ENCODE measurements around the gene GLP1R.

The GLP1R gene

DNA sequence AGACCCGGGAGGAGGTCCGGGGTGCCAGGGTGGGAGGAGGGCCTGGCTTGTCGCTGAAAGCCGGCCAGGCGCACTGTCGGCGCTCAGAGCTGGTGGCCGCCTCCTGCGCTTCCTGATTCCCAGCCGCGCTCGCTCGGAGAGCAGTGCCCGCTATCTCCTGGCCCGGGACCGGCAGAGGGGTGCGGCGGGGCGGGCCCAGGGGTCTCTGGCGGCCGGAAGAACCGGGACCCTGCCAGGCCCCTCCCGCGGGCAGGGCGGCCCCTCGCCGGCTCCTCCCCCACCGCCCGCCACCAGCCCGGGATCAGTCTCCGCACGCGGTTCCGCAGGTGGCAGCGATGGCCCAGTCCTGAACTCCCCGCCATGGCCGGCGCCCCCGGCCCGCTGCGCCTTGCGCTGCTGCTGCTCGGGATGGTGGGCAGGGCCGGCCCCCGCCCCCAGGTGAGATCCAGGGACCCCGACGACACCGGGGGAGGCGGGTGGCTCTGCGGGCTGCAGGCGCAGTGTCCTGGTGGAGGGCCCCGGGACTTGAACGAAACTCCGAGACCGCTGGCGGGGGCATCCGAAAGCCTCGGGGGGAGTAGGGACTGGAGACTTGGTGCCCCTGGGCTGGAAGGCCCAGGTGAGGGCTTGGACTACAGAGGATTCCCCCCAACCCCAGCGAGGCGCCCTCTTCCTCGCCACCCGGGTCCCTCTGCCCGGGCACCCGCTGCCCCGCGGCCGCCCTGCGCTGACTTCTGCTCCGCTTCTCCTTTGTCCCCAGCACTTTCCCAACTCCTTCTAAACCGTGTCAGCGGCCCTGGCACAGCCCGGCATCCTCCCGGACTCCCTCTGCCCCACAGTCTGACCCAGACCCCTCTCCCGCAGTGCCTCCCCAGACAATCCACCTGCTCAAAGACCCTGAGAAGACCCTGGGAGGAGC, at the start of gene GLP1R:
Gene GLP1R (plus strand): TSS at position 301 of the 919 bp plus-strand sequence. CDS start 60 bp downstream, at position 361.
- no peak for DNase-seq

DNA sequence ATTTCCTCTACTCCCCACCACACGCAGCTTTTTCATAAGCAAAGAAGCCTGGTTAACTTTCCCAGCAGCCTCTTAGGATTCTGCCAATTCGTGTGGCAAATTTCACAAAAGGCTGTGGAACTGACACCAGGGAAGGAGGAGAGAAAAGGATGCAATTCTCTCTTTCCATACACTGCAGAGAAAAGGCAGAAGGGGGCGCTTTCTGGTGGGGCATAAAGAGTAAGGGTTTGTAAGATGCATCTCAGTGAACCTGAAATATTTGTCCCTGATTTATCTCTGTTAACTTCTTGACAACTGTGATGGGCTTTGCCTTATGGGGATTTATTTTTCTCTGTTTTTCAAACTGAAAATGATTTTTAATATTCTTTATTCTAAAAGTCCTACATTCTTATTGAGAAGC, 45.5 kb upstream of the GLP1R start:
- no peak for DNase-seq

DNA sequence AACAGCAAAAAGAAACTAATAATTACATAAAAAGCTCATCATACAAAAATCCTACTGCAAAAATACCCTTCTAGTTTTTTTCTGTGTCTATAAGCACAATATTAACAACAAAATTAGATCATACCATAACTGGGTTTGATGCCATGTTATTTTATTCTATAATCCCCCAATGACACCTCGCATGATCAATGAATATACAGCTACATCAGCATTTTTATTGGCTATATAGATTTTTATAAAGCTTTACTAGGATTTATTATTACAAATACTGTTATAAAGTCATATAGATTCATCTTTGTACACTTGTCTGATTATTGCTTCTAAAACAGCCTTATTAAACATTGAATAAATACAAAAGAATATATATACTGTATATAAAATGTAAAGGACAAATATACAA, 45.1 kb upstream of the GLP1R start:
- no peak for DNase-seq

DNA sequence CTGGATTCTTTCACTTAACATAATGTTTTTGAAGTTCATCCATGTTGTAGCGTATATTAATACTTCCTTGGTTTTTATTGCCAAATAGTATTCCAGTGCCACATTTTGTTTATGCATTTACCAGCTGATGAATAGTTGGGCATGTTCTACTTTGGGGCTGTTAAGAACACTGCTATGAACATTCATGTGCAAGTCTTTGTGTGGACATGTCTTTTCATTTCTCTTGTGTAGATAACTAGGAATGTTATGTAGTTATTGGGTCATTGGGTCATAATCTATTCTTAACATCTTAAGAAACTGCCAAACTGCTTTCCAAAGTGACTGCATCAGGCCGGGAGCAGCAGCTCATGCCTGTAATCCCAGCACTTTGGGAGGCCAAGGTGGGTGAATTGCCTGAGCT, 43.8 kb upstream of the GLP1R start:
- DNase-seq, result no peak

DNA sequence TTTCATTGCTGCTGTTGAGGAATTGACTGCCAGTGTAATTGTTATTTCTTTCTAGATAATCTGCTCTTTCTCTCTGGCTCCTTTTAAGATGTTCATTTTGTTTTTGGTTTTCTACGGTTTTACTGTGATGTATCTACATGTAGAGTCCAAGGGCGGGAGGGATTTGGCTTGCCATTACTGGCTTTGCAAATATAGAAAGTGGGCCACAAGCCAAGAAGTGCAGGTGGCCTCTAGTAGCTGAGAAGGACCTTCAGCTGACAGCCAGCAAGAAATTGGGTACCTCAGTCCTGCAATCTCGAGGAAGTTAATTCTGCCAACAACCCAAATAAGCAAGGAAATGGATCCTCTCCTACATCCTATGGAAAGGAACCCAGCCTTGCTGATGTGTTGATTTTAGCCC, 42.8 kb upstream of the GLP1R start:
- no peak for DNase-seq

DNA sequence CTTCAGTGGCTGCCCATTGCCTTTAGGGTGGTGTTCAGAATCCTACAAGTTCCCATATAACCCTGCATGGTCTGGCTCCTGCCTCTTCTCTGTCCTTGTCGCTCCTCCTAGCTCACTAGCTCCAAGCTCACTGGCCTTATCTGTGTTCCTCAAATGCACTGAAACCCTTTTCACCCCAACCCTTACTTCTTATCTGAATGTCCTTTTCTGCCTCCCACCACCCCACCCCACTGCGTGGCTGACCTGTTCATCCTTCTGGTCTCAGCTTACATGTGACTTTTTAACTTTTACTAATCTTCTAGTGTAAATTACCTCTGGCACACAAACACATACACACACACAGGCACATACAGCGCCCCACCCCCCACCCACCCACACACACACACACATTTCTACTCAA, 41.0 kb upstream of the GLP1R start:
- DNase-seq, result no peak

DNA sequence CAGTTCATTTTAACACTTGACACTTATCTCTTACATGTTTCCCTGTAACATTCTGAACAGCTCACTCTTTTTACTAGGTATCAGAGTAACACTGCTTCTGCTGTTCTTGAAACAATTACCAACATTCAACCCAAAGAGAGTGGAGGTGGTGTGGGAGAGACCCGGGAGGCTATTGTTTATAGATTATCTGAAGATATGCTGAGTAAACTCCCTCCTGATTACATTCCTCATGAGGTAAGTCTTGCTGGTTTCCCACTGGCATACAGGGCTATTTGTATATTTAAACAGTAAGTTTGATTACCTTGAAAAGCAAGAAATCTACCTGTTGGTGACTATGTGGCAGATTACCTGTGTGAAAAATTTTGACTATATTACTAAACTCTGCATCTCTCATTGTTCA, 39.8 kb upstream of the GLP1R start:
- DNase-seq, result no peak

DNA sequence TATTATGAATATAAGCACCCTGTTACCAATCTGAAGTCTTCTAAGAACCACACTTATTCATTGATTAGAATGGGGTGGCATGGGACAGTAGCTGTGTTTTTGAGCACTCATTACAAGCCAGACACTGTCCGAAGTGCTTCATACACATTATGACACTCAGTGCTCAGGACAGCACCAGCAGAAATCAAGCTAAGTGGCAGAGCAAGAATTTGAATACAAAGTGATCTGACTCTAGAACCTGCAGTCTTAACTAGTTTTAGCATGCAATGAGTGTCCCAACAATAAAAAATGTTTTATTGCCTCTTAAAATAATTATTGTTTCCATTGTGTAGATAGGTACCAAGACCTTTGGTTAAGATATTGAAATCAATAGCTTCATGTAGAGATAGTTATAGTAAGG, 39.1 kb upstream of the GLP1R start:
- no peak for DNase-seq

DNA sequence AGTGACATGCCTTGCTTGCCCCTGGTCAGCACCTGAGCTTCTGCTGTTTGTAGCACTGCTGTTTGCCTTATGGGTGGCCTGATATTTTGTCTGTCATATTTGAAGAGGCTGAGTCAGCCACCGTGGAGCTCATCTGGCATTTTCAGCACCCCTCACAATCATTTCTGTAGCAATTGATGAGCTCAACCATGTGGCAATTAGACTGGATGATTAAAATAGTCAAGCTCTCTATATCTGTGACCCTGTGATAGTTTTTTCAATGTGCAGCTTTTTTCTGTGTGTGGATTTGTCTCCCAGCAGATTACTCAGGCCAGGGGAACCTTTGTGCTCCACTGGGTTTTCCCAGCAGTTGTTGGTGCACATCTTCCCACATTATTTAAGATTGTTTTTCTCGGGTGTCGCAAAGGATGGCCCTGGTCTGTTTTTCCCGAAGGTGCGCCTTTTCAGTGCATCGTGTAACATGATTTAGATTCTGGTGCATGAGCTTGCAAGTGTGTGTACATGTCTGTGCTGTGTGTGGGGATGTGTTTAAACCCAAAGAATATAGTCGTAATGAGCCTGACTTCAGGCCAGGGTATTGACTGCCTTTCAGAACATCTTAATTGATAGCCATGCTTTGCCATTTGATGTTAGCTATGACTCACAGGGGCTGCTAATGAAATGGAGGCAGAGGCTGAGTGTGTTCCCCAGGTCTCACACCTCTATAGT, 31.6 kb upstream of the GLP1R start:
- DNase-seq, result no peak

DNA sequence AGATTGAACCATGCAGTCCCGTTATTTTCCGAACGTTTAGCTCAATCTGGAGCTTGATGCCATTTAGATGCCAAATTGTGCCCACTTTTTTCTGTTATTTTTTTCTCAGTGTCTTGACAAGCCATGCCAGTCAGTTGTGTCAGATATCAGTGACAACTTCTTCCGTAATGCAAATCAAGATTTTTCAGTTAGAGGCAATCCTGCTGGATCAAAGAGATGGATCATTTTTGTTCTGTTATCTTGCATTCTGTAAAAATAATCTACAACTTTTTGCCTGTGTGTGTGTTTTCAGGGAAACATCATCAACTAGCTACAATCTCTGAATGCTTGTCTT, 31.1 kb upstream of the GLP1R start:
- no peak for DNase-seq

DNA sequence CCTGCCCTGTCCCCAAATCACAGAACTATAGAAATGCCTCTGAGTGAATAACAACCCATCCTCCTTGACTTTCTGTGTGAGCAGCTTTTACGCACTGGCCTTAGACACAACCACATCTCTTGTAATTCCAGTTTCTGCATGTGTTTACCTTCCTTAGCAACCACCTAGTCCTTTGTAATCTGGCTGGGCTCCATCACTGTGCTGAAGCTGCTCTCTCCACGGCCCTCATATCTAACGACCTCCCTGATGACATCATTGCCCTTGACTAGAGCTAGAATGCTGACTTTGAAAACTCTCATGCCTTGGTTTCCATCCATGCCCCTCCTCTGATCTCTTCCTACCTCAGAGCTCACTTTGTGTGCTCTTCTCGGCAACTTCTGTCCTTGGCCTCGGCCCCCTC, 30.5 kb upstream of the GLP1R start:
- DNase-seq, result no peak

DNA sequence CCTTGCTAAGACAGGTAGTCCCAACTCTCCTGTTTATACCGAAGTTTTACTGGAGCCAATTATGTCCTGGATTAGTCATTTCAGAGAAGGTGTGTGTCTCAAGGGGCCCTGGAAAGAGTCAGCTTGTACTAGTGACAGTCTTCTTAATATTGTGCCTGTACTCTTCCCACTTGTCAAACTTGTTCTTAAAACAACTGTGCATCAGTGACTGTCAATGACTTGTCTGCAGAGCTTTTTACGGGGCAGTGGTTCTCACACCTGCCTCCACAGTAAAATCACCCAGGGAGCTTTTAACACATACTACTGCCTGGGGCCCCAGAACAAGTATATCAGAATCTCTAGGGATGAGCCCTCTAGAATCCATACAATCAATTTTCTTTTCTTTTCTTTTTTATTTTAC, 28.4 kb upstream of the GLP1R start:
- no peak for DNase-seq

DNA sequence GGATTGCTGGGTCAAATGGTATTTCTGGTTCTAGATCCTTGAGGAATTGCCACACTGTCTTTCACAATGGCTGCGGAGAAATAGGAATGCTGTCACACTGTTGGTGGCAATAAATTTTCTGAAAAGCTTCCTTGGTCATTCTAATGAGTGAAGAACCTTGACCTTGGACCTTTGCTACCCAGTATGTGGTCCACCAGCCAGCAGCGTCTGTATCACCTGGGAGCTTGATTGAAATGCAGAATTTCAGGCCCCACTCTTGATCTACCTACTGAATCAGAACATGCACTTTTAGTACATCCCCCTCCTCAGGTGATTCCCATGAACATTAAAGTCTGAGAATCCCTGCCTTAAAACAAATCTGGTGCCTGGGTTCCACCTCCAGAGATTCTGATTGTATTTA, 27.5 kb upstream of the GLP1R start:
- no peak for DNase-seq

DNA sequence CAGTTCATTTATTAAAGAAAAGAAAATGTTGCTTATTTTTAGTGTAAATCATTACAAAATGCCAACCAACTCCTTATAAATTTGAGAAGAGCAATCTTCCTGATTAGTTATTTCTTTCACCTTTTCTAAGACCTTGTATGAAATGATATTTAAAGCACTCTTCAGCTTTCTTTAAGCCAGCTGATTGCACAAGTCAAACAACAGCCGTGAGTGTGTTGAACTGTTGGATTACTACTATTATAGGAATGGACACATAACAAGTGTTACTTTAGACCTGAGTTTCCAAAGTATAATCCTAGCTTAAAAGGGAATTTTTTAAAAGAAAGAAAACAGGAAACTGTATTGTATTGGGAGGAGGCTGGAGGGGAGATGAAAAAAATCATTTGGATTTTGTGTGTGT, 26.8 kb upstream of the GLP1R start:
- DNase-seq, result no peak

DNA sequence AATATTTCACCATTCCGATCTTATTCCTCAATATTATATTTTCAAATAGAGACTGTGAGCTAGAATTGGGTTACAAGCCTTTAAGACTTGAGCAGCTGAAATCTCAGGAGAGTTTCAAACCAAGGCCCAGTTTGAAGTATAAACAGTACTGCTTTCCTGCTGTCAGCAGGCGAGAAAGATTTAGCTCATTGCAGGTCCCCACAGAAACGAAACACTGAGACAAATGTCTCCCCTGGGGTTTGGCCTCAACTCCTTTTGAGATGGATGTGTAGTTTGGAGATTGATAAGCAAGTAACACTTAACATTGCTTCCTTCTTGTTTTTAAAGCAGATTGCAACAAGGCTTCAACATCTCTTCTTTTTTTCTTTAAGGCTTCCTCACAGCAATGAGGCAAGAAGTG, 22.4 kb upstream of the GLP1R start:
- no peak for DNase-seq

DNA sequence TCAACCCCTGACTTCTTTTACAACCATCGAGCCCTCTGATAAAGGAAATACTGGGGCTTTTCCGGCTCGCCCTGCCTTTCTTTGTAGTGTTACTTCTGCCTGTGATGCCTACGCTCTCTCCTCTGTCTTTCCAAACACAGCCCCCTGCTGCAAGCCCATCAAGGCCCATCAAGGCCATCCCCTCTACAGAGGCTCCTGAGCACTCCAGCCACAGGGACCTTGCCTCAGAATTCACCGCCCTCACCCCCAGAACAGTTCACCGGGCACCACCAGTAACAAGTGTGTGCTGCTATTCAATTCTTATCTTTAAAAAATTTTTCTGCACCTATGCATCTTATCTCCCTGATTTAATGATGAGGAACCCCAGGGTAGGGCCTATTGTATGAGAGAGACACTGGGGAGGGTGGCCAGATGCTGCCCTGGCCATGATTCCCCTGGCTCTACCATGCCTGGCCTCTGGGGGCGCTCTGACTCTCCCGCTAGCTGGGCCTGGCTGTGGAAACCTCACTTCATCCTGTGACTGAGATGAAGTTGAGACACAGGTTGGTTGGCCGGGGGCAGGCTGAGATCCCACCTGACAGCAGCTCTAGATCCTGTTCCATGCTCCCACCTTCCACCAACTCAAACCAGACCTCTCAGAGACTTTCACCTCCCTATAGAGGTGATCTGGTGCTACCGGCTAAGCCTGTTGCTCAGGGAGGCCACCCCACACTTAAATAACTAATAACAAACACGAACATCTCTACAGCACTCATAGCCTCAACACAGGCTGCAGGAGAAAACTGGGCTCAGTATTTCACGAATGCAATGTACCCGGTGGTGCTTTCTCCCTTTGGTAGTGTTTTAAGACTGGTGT, 19.2 kb upstream of the GLP1R start:
- no peak for DNase-seq

DNA sequence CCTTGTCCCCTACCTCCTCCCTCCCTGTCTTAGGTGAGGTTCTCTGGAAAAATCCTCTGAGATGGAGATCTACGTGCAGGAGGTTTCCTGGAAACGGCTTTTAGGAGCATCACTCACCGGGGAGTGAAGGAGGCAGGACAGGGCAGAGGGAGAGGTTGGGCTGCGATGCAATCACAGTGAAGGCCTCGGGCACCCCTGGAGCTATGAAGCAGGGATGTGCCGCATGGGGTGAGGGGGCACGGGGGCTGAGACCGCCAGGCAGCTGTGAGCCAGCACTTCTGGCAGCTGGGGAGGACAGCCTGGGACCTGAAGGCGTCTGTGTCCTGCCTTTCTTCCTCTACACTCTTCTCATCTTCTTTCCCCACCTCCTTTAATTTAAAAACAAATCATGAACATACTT, 12.9 kb upstream of the GLP1R start:
- no peak for DNase-seq

DNA sequence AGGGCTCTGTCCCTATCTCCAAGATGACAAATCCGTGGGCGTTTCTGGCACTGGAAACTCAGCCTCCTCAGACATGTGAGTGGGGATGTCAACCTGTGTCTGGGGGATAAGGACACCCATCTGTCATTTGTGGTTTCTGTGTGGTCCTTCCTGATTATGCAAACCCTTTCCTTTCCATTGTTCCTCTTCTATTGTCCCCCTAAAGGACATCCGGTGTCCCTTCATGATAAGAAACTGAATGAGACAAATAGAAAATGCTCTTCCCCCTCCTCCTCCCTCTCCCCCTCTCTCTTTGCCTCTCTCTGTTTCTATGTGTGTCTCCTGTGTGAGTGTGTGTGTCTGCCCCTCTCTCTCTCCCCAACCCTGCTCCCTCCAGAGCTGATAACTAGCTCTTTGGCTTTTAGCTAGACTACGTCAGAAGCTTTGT, 11.5 kb upstream of the GLP1R start:
- no peak for DNase-seq

DNA sequence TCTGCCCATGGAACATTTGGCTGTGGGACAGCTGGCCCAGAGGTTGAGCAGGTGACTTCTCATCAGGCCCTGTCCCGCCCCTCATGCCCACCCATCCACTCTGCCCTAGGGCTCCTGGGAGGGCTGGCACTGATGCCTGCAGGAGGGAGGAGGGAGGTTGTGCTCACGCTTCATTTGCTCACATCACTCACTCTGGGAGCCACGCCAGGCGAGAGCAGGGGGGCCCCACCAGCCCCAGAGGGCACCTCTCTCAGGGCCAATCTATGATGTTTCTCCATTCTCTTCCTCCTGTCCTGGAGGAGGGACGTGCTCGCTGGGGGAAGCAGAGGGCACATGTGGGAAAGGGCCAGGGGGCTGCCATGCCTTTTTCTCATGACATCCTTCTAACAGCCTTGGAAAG, 10.9 kb upstream of the GLP1R start:
- no peak for DNase-seq

DNA sequence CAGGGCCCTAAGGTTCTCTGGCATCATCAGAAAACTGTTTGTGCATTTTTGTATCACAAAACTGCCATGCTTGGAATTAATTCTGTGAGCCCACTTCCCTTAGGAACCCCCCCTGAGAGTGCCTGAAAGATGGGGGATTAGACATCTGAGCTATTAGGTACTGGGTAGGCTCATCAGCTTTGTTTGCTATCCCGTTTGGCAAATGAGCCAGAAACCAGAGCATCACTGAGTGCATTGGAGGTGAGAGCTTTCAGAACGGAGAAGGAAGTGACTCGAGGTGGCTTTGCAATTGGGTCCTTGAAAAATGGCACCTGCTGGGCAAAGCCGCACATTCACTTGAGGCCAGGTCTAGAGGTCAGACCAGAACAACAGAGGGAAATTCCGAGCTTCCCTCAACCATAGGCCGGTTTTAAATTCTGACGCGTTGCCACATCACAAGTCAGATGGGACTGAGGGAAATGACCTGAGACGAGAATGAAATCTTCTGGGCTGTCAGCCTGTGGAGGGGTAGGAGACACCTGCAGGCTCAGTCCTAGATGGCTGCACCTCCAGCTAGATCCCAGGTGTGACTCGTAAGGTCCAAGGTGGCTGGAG, 8.4 kb upstream of the GLP1R start:
- no peak for DNase-seq

DNA sequence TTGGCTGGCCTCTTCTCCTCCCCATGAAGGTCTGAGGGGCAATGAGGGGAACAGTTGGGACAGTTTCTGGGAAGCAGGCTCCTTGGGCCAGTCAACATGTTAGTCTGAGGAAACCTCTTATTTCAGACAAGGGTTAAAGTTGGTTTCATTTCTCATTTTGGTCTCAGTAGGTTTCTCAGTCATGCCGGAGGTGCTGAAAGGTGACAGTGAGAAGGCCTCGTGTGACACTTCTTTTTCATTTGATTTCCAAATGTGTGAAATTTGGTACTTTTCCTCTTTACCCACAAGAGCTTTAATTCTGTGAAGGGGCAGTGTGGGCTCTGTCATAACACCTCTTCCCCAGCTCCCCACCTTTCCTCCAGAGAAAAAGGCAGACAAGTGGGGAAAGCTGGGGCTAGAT, 7.5 kb upstream of the GLP1R start:
- no peak for DNase-seq

DNA sequence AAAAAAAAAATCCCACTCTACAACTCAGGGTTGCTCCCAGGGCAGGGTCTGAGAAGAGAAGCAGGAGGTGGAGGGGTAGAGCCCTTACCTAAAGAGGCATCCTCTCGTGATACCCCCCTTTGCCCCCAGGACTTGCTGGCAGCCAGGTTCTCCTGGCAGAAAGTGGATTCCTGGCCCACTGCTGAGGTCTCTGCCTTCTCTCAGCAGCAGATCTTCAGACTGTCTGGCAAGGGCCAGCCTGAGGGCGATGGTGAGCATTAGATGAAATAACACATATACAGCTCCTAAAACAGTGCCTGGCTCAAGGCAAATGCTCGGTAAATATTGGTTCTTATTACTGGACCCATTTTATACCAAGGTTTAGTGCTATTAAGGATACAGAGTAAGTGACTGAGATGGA, 4.8 kb upstream of the GLP1R start:
- DNase-seq, result no peak

DNA sequence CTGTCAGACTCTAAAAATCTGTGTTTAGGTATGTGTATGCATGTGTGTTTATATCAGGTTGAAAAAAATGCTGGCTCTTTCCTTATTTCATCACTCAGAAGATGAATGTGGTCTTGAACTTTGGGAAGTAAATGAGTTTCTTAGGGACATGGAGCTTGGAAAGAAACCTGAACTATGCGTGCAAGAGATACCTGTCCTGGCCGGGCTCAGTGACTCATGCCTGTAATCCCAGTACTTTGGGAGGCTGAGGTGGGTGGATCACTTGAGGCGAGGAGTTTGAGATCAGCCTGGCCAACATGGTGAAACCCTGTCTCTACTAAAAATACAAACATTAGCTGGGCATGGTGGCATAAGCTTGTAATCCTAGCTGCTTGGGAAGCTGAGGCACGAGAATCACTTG, 4.4 kb upstream of the GLP1R start:
- DNase-seq, result no peak
